Measurements from ENCODE around the gene NCOA7.

DNA sequence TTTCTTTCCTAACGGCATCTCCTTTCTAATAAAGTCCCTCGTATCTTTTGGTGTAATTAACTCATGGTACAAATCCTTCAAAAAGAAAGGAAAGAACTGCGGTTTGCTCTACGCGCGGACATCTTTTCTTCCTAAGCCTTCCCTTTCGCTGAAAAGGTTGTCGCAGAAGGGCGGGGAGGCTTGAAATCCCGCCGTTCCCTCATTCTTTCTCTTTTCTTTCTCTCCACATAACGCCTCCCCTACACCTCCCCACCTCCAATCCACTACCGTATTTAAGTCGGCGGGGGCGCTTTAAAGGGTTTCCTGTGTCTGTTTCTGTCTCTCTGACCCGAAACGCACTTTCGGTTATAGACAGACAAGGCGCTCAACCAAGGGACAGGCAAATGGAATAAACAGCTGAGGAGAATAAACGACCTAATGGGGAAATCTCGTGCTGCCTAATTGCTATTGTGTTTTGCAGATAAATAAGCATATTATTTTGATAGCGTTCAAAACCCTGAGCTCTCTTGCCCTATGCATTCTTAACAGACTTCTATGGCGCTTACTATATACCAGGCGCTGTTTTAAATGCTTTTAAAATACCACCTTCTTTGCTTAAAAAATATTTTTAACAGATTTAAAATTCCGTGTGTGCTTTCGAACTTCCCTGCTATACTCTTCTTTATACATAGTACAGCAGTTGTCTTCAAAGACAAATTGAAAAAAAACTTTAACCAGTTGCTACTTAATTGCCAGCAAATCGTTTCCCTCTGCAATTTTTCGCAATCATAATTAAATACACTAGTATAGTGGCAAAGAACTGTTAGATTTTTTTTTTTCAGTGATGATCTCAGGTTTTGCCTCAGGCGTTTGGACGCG, 43.8 kb upstream of the NCOA7 start:
- TF ChIP-seq GATA3 (IDR thresholded peaks at IDR 0.05; ENCODE audit: low read depth, low read length) (no peak), GATA2 (IDR thresholded peaks at IDR 0.05; ENCODE audit: low read depth, low read length) (no peak)

Data from SH-SY5Y (cell line).